GM12878 (cell line): ENCODE data around the gene SLAMF8. TPM values are rescaled to one million over a fixed set of nuclear protein-coding genes. Genes with fewer than 3 reads are reported as not detected.

Source experiments
- ATAC-seq: fragments of 200-7000 bp; cut with Tn5 transposase; 3 replicates; pipeline ENCODE4 v1.9.1; 2020; ENCODE audit warnings: mild to moderate bottlenecking, moderate library complexity
- BruUV-seq: library from RNA; stranded (reverse); fragments of 400-500 nt; replicated peaks from 2 replicates; lab custom pipeline; 2021; lab: Mats Ljungman, UMichigan
- CTCF ChIA-PET: fragments of 300-600 bp; sonication (Branson Sonifier 250); formaldehyde crosslinking; extraction: SDS; loops from one replicate; lab custom pipeline; 2021; ENCODE audit warnings: inconsistent platforms; lab: Yijun Ruan, JAX
- POLR2A ChIA-PET: fragments of 350-600 bp; formaldehyde crosslinking; extraction: SDS; loops from one replicate; lab custom pipeline; 2021; ENCODE audit warnings: inconsistent platforms; lab: Charles Lee
- RAD21 ChIA-PET: fragments of 300-600 bp; sonication (Branson Sonifier 250); formaldehyde crosslinking; loops from one replicate; lab custom pipeline; 2023; ENCODE audit warnings: antibody characterized with exemption; ENCODE audit not compliant: unreplicated experiment; lab: Charles Lee
- SMC1A ChIA-PET: fragments of 300-600 bp; sonication (Branson Sonifier 250); formaldehyde crosslinking; loops from one replicate; lab custom pipeline; 2023; ENCODE audit not compliant: unreplicated experiment, uncharacterized antibody; lab: Charles Lee
- DNase-seq: peaks from one replicate; pipeline ENCODE4 v3.0.0-alpha.2; 2011; ENCODE audit warnings: low read depth, low spot score
- FAIRE-seq: peaks from 3 replicates; lab custom pipeline; 2011; peaks lifted over from hg19 to GRCh38; lab: Jason Lieb, UNC
- H2AFZ ChIP-seq: 2 replicates; pipeline ENCODE4 v1.6.0; 2011; ENCODE audit warnings: low read depth, low read length, control low read depth; ENCODE audit not compliant: control insufficient read depth
- H3K27ac ChIP-seq: 2 replicates; pipeline ENCODE4 v1.5.1; 2011; ENCODE audit warnings: control low read depth; ENCODE audit not compliant: control insufficient read depth, insufficient read depth
- H3K27me3 ChIP-seq, 2 experiments: replicated peaks in 1 of 2; 2 replicates each; pipeline versions ENCODE4 v1.6.0 to v1.6.1; 2011; ENCODE audit warnings: low read length in 1 of 2; ENCODE audit not compliant: control insufficient read depth in 2 of 2, insufficient read depth in 2 of 2
- H3K36me3 ChIP-seq, 2 experiments: 2 replicates each; pipeline ENCODE4 v1.5.1; 2011; ENCODE audit warnings: low read length in 1 of 2; ENCODE audit not compliant: control insufficient read depth in 2 of 2, insufficient read depth in 2 of 2
- H3K4me1 ChIP-seq: 2 replicates; pipeline ENCODE4 v1.6.1; 2011; ENCODE audit warnings: mild to moderate bottlenecking, low read length, moderate library complexity, mixed read lengths; ENCODE audit not compliant: control insufficient read depth, insufficient read depth
- H3K4me2 ChIP-seq: 2 replicates; pipeline ENCODE4 v1.6.0; 2011; ENCODE audit warnings: control low read depth; ENCODE audit not compliant: control insufficient read depth, insufficient read depth
- H3K4me3 ChIP-seq: fragments of 200-600 bp; sonication (generic); 2 replicates; pipeline ENCODE4 v1.5.1; 2016
- H3K79me2 ChIP-seq: 2 replicates; pipeline ENCODE4 v1.6.0; 2011; ENCODE audit warnings: low read length; ENCODE audit not compliant: control insufficient read depth, insufficient read depth
- H3K9ac ChIP-seq: 2 replicates; pipeline ENCODE4 v1.8.0; 2011; ENCODE audit warnings: low read length, control low read depth, mixed read lengths; ENCODE audit not compliant: control insufficient read depth, insufficient read depth
- H3K9me3 ChIP-seq: replicated peaks from 3 replicates; pipeline ENCODE4 v1.5.1; 2011; ENCODE audit warnings: mild to moderate bottlenecking, low read length; ENCODE audit not compliant: control insufficient read depth, insufficient read depth
- H4K20me1 ChIP-seq: 2 replicates; pipeline ENCODE4 v1.6.0; 2011; ENCODE audit not compliant: control insufficient read depth, insufficient read depth
- ATF2 ChIP-seq: IDR thresholded peaks from 2 replicates; pipeline ENCODE4 v1.6.1; 2012; ENCODE audit warnings: low read length, inconsistent platforms
- CREB1 ChIP-seq: IDR thresholded peaks from 2 replicates; pipeline ENCODE4 v1.6.1; 2012; ENCODE audit warnings: low read depth, mild to moderate bottlenecking, inconsistent platforms
- FOXK2 ChIP-seq: fragments of 450-650 bp; IDR thresholded peaks from 2 replicates; pipeline ENCODE4 v1.6.1; 2017; ENCODE audit warnings: mild to moderate bottlenecking, moderate library complexity
- IRF5 ChIP-seq: fragments of 450-650 bp; IDR thresholded peaks from 2 replicates; pipeline ENCODE4 v1.6.1; 2017; ENCODE audit warnings: borderline replicate concordance
- KLF5 ChIP-seq: fragments of 450-650 bp; IDR thresholded peaks from 2 replicates; pipeline ENCODE4 v1.6.1; 2014; ENCODE audit warnings: mild to moderate bottlenecking; ENCODE audit not compliant: partially characterized antibody
- NFYA ChIP-seq: IDR thresholded peaks from 2 replicates; pipeline ENCODE4 v1.6.1; 2011; ENCODE audit warnings: low read depth, mild to moderate bottlenecking, low read length, improper control_type of control experiment, borderline replicate concordance
- NR2F1 ChIP-seq: fragments of 450-650 bp; conservative IDR thresholded peaks from 2 replicates; pipeline ENCODE4 v1.6.1; 2017; ENCODE audit warnings: mild to moderate bottlenecking
- POLR2AphosphoS2 ChIP-seq: IDR thresholded peaks from 2 replicates; pipeline ENCODE4 v1.6.1; 2011; ENCODE audit warnings: low read depth, mild to moderate bottlenecking, low read length, improper control_type of control experiment, moderate library complexity
- RELA ChIP-seq: fragments of 450-650 bp; IDR thresholded peaks from 2 replicates; pipeline ENCODE4 v1.8.0; 2014; ENCODE audit warnings: borderline replicate concordance; ENCODE audit not compliant: partially characterized antibody
- REST ChIP-seq: IDR thresholded peaks from 2 replicates; pipeline ENCODE4 v1.6.1; 2012; ENCODE audit warnings: mild to moderate bottlenecking, low read depth, low read length
- SMAD1 ChIP-seq: fragments of 450-650 bp; IDR thresholded peaks from 2 replicates; pipeline ENCODE4 v1.6.1; 2018; ENCODE audit warnings: mild to moderate bottlenecking, low read depth; ENCODE audit not compliant: partially characterized antibody
- SUPT20H ChIP-seq: IDR thresholded peaks from 2 replicates; pipeline ENCODE4 v1.6.1; 2011; ENCODE audit warnings: low read depth, mild to moderate bottlenecking, low read length, moderate library complexity, borderline replicate concordance; ENCODE audit not compliant: control insufficient read depth
- TAF1 ChIP-seq: IDR thresholded peaks from 2 replicates; pipeline ENCODE4 v1.6.1; 2011; ENCODE audit warnings: mild to moderate bottlenecking, low read depth, low read length, borderline replicate concordance
- TCF12 ChIP-seq: IDR thresholded peaks from 2 replicates; pipeline ENCODE4 v1.6.1; 2011; ENCODE audit warnings: low read depth, mild to moderate bottlenecking, low read length
- TCF7 ChIP-seq: IDR thresholded peaks from 2 replicates; pipeline ENCODE4 v1.6.1; 2014; ENCODE audit warnings: antibody characterized with exemption, borderline replicate concordance
- ZNF24 ChIP-seq: fragments of 450-650 bp; IDR thresholded peaks from 2 replicates; pipeline ENCODE4 v1.6.1; 2017; ENCODE audit warnings: antibody characterized with exemption, mild to moderate bottlenecking
- ZNF384 ChIP-seq: IDR thresholded peaks from 2 replicates; pipeline ENCODE4 v1.6.1; 2012; ENCODE audit warnings: low read depth, mild to moderate bottlenecking, low read length, improper control_type of control experiment, borderline replicate concordance
- WGBS: methylation state at CpG from one replicate; pipeline ENCODE4 v1.1.6; 2016; ENCODE audit warnings: low lambda C conversion rate; ENCODE audit not compliant: insufficient replicate concordance, insufficient coverage; ENCODE audit errors: missing lambda C conversion rate; 5-methylcytosine and 5-hydroxymethylcytosine counted together
- in situ Hi-C: fragments of 300-500 bp; cut with MboI; formaldehyde crosslinking; loops from 9 replicates; pipeline ENCODE4 v1.14.3; 2018; ENCODE audit warnings: mixed read lengths
- intact Hi-C: fragments of 100-400 bp; cut with micrococcal nuclease; formaldehyde crosslinking; loops from one replicate; pipeline ENCODE4 v1.14.2; 2022; ENCODE audit not compliant: unreplicated experiment
- polyA plus RNA-seq, 11 experiments: library from polyadenylated mRNA; depleted of rRNA in 4 of 11; unstranded in 6 of 11; stranded (reverse) in 5 of 11; fragments of >200 nt; fragmentation: Nextera tagmentation in 4 of 11; fragmentation: Illumina TruSeq in 1 of 11; extraction: Ambion mirVana in 4 of 11; extraction: Trizol in 1 of 11; gene quantifications; 1 replicate in 1 of 11; 2 replicates in 10 of 11; pipeline versions ENCODE4 v1.2.1 to v1.2.3, GENCODE V29; 2011 to 2016; ENCODE audit warnings: inconsistent platforms in 2 of 11, missing spikeins in 2 of 11, low read depth in 1 of 11
- total RNA-seq, 4 experiments: library from RNA; depleted of rRNA in 3 of 4; stranded (reverse); fragments of >200 nt in 3 of 4; fragmentation: Illumina TruSeq in 1 of 4; extraction: Trizol in 1 of 4; gene quantifications; 2 replicates each; pipeline versions ENCODE4 v1.2.1 to v1.2.3, GENCODE V29; 2013 to 2021
- TF ChIP-seq, protein P1 (sequence below): fragments of 450-650 bp; IDR thresholded peaks from 2 replicates; pipeline ENCODE4 v1.6.1; 2016; ENCODE audit warnings: mild to moderate bottlenecking

The SLAMF8 gene
- total and polyA plus RNA-seq, 10 of the 15 experiments (the other 5 are each of a cell fraction or from before 2014, with no cell fraction given) = 0.04 to 0.69 (median 0.10) TPM; not detected in 3

DNA sequence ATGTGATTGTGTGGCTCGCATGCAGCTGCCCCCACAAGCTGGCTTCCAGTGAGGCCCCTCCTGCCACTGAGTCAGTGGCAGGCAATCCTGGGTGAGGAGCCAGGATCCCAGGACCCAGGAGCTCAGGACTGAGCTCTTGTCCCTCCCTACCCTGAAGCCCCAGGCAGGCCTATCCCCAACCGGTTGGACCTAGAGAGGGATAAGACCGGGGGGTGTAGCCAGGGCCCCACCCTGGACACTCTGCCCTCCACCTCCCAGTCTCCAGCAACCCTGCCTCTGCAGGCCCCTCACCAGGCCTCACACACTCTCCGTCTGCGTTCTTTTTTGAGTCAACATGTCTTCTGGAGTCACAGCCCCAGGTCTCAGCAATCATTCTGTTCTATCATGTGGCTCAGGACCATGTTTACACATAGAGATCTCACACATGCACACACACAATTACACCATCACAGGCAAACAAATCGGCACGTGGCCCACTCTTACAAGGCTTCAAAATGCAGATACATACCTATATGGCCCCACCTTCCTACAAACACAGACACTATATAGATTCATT is 33.2 kb downstream of the SLAMF8 start:
- DNase-seq (no peak), ATAC-seq (no peak), FAIRE-seq (no peak)
- Histone ChIP-seq H4K20me1 (no peaks in the 10 kb centered on the region), H3K36me3 (no peaks in the 10 kb centered on the region), H3K79me2 (no peaks in the 10 kb centered on the region), H3K27ac (no peak overlapping the region), H3K9me3 (no peaks in the 10 kb centered on the region), H3K4me3 (no peak overlapping the region), H3K27me3 (peaks cover 3 to 11% of the 10 kb centered on the region in 2 experiments), H3K4me2 (no peak overlapping the region), H3K9ac (no peak overlapping the region), H2AFZ (no peak overlapping the region), H3K4me1 (no peaks in the 10 kb centered on the region)
- POLR2A ChIA-PET = no interaction called here
- in situ Hi-C loops = no loop called here
- WGBS = 33% methylated on average over 7 of the region's 7 CpGs
- no TSS peak for BruUV-seq
- SMC1A ChIA-PET = no interaction called here
- CTCF ChIA-PET = interaction anchor here (1.1 kb wide), 1 partner anchor 61 kb away, joined by 4 read pairs; no protein-coding TSS in a partner anchor
- RAD21 ChIA-PET = no interaction called here
- intact Hi-C loops = no loop called here
- TF ChIP-seq ATF2 = no peak
- TF ChIP-seq RELA = no peak
- TF ChIP-seq FOXK2 = no peak
- no peak for TF ChIP-seq TCF7
- no peak for TF ChIP-seq REST
- no peak for TF ChIP-seq IRF5
- no peak for TF ChIP-seq TCF12
- TF ChIP-seq KLF5 = no peak
- TF ChIP-seq CREB1 = no peak
- no peak for TF ChIP-seq ZNF384
- no peak for TF ChIP-seq NFYA
- no peak for TF ChIP-seq NR2F1
- no peak for TF ChIP-seq ZNF24
- no peak for TF ChIP-seq SUPT20H
- no peak for TF ChIP-seq TAF1
- TF ChIP-seq, protein P1, sequence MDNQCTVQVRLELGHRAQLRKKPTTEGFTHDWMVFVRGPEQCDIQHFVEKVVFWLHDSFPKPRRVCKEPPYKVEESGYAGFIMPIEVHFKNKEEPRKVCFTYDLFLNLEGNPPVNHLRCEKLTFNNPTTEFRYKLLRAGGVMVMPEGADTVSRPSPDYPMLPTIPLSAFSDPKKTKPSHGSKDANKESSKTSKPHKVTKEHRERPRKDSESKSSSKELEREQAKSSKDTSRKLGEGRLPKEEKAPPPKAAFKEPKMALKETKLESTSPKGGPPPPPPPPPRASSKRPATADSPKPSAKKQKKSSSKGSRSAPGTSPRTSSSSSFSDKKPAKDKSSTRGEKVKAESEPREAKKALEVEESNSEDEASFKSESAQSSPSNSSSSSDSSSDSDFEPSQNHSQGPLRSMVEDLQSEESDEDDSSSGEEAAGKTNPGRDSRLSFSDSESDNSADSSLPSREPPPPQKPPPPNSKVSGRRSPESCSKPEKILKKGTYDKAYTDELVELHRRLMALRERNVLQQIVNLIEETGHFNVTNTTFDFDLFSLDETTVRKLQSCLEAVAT = no peak
- TF ChIP-seq SMAD1 = no peak
- TF ChIP-seq POLR2AphosphoS2 = no peak
